Upper lobe of left lung (tissue), 6 donors: ENCODE measurements around the gene PRKG1. TPM values are rescaled to one million over a fixed set of nuclear protein-coding genes. Genes with fewer than 3 reads are reported as not detected.
"Not testable (repeated sequence)": the region's sequence is repeated elsewhere in the genome, so short reads cannot be mapped to it uniquely, and the experiment has no call there.

Source experiments
- ATAC-seq, 2 donors: fragments of 200-7000 bp; cut with Tn5 transposase; one replicate each; pipeline ENCODE4 v1.9.1; 2022; ENCODE audit warnings: mild to moderate bottlenecking in 2 of 2, moderate library complexity in 2 of 2; ENCODE audit not compliant: low FRiP score in 2 of 2
- DNase-seq, 2 donors: peaks; one replicate each; pipeline ENCODE4 v3.0.0-alpha.2; 2019 to 2020
- H3K27ac ChIP-seq, 4 donors: fragments of 200-600 bp; sonication (generic); one replicate each; pipeline ENCODE4 v1.5.1; 2016 to 2019
- H3K27me3 ChIP-seq, 4 donors: fragments of 200-600 bp; sonication (generic); one replicate each; pipeline ENCODE4 v1.5.1; 2017 to 2019
- H3K36me3 ChIP-seq, 4 donors: fragments of 200-600 bp; sonication (generic); one replicate each; pipeline ENCODE4 v1.5.1; 2016 to 2019
- H3K4me1 ChIP-seq, 4 donors: fragments of 200-600 bp; sonication (generic); one replicate each; pipeline ENCODE4 v1.5.1; 2018 to 2019
- H3K4me3 ChIP-seq, 4 donors: fragments of 200-600 bp; sonication (generic); one replicate each; pipeline ENCODE4 v1.5.1; 2017 to 2019; ENCODE audit warnings: mild to moderate bottlenecking in 2 of 4, moderate library complexity in 1 of 4
- H3K9me3 ChIP-seq, 4 donors: fragments of 200-600 bp; sonication (generic); one replicate each; pipeline ENCODE4 v1.5.1; 2018 to 2019
- EP300 ChIP-seq, 4 donors: sonication (generic); formaldehyde crosslinking; IDR thresholded peaks; one replicate each; pipeline ENCODE4 v1.5.1; 2017; ENCODE audit warnings: antibody characterized with exemption in 4 of 4, control low read depth in 2 of 4
- POLR2A ChIP-seq, 4 donors: fragments of 450-650 bp; IDR thresholded peaks; one replicate each; pipeline ENCODE4 v1.5.1; 2016 to 2017; ENCODE audit warnings: antibody characterized with exemption in 4 of 4, mild to moderate bottlenecking in 2 of 4
- POLR2AphosphoS5 ChIP-seq, 2 donors: sonication (generic); formaldehyde crosslinking; IDR thresholded peaks; one replicate each; pipeline ENCODE4 v1.5.1; 2017; ENCODE audit warnings: antibody characterized with exemption in 2 of 2
- WGBS, 2 donors: methylation state at CpG; one replicate each; pipeline ENCODE4 v1.1.5; 2017 to 2018; 5-methylcytosine and 5-hydroxymethylcytosine counted together
- total RNA-seq, 6 donors: library from RNA; depleted of rRNA in 4 of 6; stranded (reverse); fragments of >200 nt in 4 of 6; gene quantifications; one replicate each; pipeline versions ENCODE4 v1.1.0 to v1.2.1, GENCODE V29; 2016 to 2021
- TF ChIP-seq, protein P1 (sequence below), 6 experiments: fragments of 450-650 bp in 4 of 6; fragments of 200-600 bp in 2 of 6; sonication (generic) in 2 of 6; IDR thresholded peaks; one replicate each; pipeline ENCODE4 v1.5.1; 2016 to 2019; ENCODE audit warnings: antibody characterized with exemption in 6 of 6
- donor health status: DM: no; HTN: no; CAD: no; lungs with moderate emphysema.
- donor health status: DM: no; HTN: yes; CAD: no; lungs with severe emphysema.

PRKG1 gene
- total RNA-seq, 6 donors from 2014 or later: 12.9 to 43.0 (median 25.0) TPM

DNA sequence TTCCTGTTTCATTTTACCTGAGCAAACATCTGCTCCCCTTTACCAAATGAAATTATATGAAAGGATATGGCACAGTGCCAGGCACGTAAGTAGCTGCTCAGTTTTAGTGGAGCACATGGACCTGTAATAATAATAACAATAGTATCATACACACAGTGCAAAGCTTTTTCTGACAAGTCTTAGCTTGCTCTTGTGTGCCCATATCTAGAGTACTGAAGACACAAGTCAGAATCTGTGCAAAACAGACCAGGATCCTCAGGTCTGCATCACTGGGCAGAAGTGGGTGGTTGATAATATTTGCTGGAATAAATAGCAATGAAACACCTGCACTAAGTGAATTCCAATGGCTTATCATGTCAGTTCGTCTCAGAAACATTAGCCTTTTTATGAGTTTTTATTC is 1154.3 kb downstream of the PRKG1 start:
- no peak for DNase-seq
- peaks cover 0 to 7% (median 4%) of the 10 kb centered on the region in 4 donors for H3K4me1 ChIP-seq
- H3K27me3 ChIP-seq: no peaks in the 10 kb centered on the region
- TF ChIP-seq POLR2AphosphoS5 (IDR thresholded peaks at IDR 0.05) (no peak), POLR2A (IDR thresholded peaks at IDR 0.05) (no peak)
- H3K36me3 ChIP-seq: no peaks in the 10 kb centered on the region
- H3K4me3 ChIP-seq: no peak overlapping the region
- no peak for ATAC-seq
- WGBS, 2 donors: 79 to 81% methylated on average over 2 of the region's 2 CpGs
- no peaks in the 10 kb centered on the region for H3K9me3 ChIP-seq
- H3K27ac ChIP-seq: no peak overlapping the region

DNA sequence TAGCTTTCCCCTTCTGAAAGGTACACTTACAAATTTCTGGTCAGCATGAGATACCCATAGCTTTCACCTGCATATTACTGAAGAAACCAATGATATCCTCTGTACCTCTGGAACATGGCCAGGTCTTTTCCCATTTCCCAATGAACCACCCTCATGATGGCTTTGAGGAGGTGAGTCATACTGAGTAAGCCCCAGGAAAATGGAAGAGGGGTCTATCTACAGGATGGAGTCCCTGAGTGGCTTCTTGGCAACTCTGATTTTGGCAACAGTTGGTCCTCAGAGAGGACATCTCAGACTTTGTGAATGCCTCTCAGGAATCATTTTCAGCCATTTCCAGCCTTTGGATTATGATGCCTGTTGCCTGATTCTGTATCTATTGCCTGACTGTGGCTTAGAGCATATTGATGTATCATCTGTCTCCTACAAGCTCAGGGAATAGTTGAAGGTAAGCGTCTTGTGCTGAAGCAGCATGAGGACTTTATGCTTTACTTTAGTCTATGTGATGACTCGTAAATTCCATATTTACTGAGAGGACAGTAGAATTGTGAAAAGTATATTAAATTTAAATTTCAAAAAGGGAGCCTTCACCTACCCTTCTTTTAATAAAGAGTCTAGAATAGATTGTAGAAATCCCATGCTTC is 1155.1 kb downstream of the PRKG1 start:
- no peak for DNase-seq
- H3K4me1 ChIP-seq: peaks cover 0 to 7% (median 4%) of the 10 kb centered on the region in 4 donors
- H3K36me3 ChIP-seq: no peaks in the 10 kb centered on the region
- H3K27me3 ChIP-seq: no peaks in the 10 kb centered on the region
- H3K9me3 ChIP-seq: no peaks in the 10 kb centered on the region
- no peak for TF ChIP-seq POLR2AphosphoS5 (IDR thresholded peaks at IDR 0.05)
- TF ChIP-seq POLR2A (IDR thresholded peaks at IDR 0.05): no peak
- TF ChIP-seq, protein P1, sequence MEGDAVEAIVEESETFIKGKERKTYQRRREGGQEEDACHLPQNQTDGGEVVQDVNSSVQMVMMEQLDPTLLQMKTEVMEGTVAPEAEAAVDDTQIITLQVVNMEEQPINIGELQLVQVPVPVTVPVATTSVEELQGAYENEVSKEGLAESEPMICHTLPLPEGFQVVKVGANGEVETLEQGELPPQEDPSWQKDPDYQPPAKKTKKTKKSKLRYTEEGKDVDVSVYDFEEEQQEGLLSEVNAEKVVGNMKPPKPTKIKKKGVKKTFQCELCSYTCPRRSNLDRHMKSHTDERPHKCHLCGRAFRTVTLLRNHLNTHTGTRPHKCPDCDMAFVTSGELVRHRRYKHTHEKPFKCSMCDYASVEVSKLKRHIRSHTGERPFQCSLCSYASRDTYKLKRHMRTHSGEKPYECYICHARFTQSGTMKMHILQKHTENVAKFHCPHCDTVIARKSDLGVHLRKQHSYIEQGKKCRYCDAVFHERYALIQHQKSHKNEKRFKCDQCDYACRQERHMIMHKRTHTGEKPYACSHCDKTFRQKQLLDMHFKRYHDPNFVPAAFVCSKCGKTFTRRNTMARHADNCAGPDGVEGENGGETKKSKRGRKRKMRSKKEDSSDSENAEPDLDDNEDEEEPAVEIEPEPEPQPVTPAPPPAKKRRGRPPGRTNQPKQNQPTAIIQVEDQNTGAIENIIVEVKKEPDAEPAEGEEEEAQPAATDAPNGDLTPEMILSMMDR (IDR thresholded peaks at IDR 0.05): no peak
- no peak for TF ChIP-seq EP300 (IDR thresholded peaks at IDR 0.05)
- no peak overlapping the region for H3K27ac ChIP-seq
- ATAC-seq: no peak
- H3K4me3 ChIP-seq: no peak overlapping the region
- 92 to 94% methylated on average over 2 of the region's 2 CpGs for WGBS, 2 donors

DNA sequence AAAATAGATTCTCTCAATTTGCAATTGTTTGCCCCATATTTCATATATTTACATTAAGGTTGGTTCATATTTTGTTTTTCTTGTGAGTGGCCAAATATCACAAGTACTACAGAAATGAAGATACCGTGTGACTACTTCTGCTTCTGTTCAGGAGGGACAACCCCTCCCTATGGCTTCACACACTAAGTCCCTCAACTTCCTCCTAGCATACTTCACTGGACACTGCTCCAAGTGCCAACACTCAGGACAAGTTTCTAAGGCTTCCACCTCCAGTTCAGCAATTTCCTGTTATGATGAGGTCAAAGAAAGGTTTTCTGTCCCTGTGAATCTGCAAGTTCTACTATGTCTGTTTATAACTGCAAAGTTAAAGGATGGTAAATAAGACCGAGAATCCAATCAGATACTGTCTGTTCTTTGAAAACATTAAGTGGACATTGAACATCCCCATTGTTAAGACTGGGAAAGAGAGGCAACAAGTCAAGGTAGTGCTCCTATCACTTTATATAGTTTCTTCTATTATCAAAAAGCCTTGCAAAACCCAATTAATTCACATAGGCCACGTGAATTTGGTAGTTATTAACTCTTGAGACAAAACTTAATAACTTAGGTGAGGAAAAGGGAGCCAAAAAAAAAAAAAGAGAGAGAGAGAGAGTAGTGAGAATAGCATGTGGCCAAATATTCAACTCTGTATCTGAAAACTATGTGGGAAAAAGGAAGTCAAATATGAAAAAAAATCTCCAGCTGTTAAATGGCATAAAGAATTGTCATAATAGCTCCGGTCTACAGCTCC is 1158.5 kb downstream of the PRKG1 start:
- peak; percentile 1 to 51 for DNase-seq
- peak; percentile 70 to 72 for ATAC-seq
- H3K4me3 ChIP-seq: peak overlapping the region in 3 of 4 donors; percentile 23 to 38 (median 35)
- WGBS, 2 donors: 31 to 34% methylated on average over 3 to 4 of the region's 4 CpGs
- TF ChIP-seq POLR2AphosphoS5 (IDR thresholded peaks at IDR 0.05) (no peak), EP300 (IDR thresholded peaks at IDR 0.05) (no peak), POLR2A (IDR thresholded peaks at IDR 0.05) (no peak)
- TF ChIP-seq, protein P1 (IDR thresholded peaks at IDR 0.05): no peak
- H3K27me3 ChIP-seq: no peaks in the 10 kb centered on the region
- peaks cover 0 to 7% (median 4%) of the 10 kb centered on the region in 4 donors for H3K4me1 ChIP-seq
- peak overlapping the region in 1 of 4 donors; percentile 64 for H3K27ac ChIP-seq
- H3K9me3 ChIP-seq: no peaks in the 10 kb centered on the region
- no peaks in the 10 kb centered on the region for H3K36me3 ChIP-seq

DNA sequence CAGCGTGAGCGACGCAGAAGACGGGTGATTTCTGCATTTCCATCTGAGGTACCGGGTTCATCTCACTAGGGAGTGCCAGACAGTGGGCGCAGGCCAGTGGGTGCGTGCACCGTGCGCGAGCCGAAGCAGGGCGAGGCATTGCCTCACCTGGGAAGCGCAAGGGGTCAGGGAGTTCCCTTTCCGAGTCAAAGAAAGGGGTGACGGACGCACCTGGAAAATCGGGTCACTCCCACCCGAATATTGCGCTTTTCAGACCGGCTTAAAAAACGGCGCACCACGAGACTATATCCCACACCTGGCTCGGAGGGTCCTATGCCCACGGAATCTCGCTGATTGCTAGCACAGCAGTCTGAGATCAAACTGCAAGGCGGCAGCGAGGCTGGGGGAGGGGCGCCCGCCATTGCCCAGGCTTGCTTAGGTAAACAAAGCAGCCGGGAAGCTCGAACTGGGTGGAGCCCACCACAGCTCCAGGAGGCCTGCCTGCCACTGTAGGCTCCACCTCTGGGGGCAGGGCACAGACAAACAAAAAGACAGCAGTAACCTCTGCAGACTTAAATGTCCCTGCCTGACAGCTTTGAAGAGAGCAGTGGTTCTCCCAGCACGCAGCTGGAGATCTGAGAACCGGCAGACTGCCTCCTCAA is 1159.2 kb downstream of the PRKG1 start:
- WGBS, 2 donors: 8% methylated on average over 5 of the region's 34 CpGs; no CpG with 5 or more reads in 1 of the 2 donors
- not testable (repeated sequence) for H3K27me3 ChIP-seq, ATAC-seq, H3K36me3 ChIP-seq, H3K9me3 ChIP-seq, DNase-seq, H3K4me1 ChIP-seq, H3K27ac ChIP-seq
- peak overlapping the region in 3 of 4 donors; percentile 23 to 38 (median 35) for H3K4me3 ChIP-seq

DNA sequence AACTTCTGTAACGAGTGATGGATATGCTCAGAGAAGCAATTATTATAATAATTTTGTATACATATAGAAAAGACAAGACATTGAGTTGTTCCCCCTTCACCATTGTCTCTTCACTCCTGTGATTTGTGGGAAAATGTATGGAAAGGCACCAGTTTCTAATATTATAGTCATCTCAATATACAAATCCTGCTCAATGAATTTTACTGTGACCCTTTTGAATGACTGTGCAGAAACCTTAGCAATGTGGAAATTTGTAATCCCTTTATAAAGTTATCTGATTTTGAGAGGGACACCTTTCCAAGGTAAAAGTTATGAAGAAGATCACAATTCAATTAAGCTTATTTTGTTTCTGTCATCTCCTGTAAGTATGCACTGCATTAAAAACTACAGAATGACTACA is 1165.5 kb downstream of the PRKG1 start:
- WGBS, 2 donors: 94 to 96% methylated on average over 1 of the region's 1 CpG
- Histone ChIP-seq H3K4me3 (no peak overlapping the region), H3K4me1 (no peaks in the 10 kb centered on the region), H3K9me3 (no peaks in the 10 kb centered on the region), H3K27me3 (no peaks in the 10 kb centered on the region), H3K36me3 (no peaks in the 10 kb centered on the region), H3K27ac (no peak overlapping the region)
- no peak for TF ChIP-seq EP300 (IDR thresholded peaks at IDR 0.05)
- no peak for TF ChIP-seq POLR2AphosphoS5 (IDR thresholded peaks at IDR 0.05)
- no peak for TF ChIP-seq POLR2A (IDR thresholded peaks at IDR 0.05)
- TF ChIP-seq, protein P1 (IDR thresholded peaks at IDR 0.05): no peak
- DNase-seq (no peak), ATAC-seq (no peak)
